Osteoblast (primary cell): Measurements from ENCODE around the gene XBP1. TPM values are rescaled to one million over a fixed set of nuclear protein-coding genes. Genes with fewer than 3 reads are reported as not detected.

ENCODE experiments used
- DNase-seq: peaks from one replicate; pipeline ENCODE4 v3.0.0; 2011; ENCODE audit warnings: low spot score, mixed read lengths; ENCODE audit not compliant: insufficient read length; ENCODE audit errors: missing footprints
- H2AFZ ChIP-seq: 2 replicates; pipeline ENCODE4 v1.6.0; 2011; ENCODE audit warnings: mild to moderate bottlenecking, low read length
- H3K27ac ChIP-seq: 2 replicates; pipeline ENCODE4 v1.5.1; 2011; ENCODE audit warnings: mild to moderate bottlenecking, low read depth, low read length, moderate library complexity
- H3K27me3 ChIP-seq: 2 replicates; pipeline ENCODE4 v1.6.0; 2012; ENCODE audit warnings: mild to moderate bottlenecking, control low read depth, inconsistent platforms, low read length, moderate library complexity; ENCODE audit not compliant: insufficient read depth
- H3K36me3 ChIP-seq: 2 replicates; pipeline ENCODE4 v1.5.1; 2011; ENCODE audit warnings: mild to moderate bottlenecking, low read length, control low read depth, moderate library complexity; ENCODE audit not compliant: insufficient read depth
- H3K4me1 ChIP-seq: 2 replicates; pipeline ENCODE4 v1.5.1; 2011; ENCODE audit warnings: mild to moderate bottlenecking, low read length, control low read depth, moderate library complexity; ENCODE audit not compliant: insufficient read depth
- H3K4me2 ChIP-seq: 2 replicates; pipeline ENCODE4 v1.6.0; 2011; ENCODE audit warnings: mild to moderate bottlenecking, low read length; ENCODE audit not compliant: insufficient read depth
- H3K4me3 ChIP-seq: fragments of 200-600 bp; sonication (generic); 3 replicates; pipeline ENCODE4 v1.5.1; 2012; ENCODE audit warnings: mild to moderate bottlenecking, low read length, inconsistent platforms; ENCODE audit not compliant: insufficient read depth
- H3K79me2 ChIP-seq: 2 replicates; pipeline ENCODE4 v1.6.0; 2012; ENCODE audit warnings: mild to moderate bottlenecking, low read length, control low read depth, inconsistent platforms; ENCODE audit not compliant: insufficient read depth
- H3K9me3 ChIP-seq: 2 replicates; pipeline ENCODE4 v1.5.1; 2011; ENCODE audit warnings: low read depth, low read length, control low read depth
- H4K20me1 ChIP-seq: 2 replicates; pipeline ENCODE4 v1.6.0; 2012; ENCODE audit warnings: mild to moderate bottlenecking, low read length, control low read depth; ENCODE audit not compliant: insufficient read depth
- CTCF ChIP-seq: IDR thresholded peaks from 2 replicates; pipeline ENCODE4 v1.5.1; 2011; ENCODE audit warnings: mild to moderate bottlenecking, low read depth, low read length, moderate library complexity; ENCODE audit errors: extremely low read depth
- total RNA-seq: library from RNA; depleted of rRNA; stranded (reverse); fragments of >200 nt; gene quantifications from 2 replicates; pipeline ENCODE4 v1.2.3, GENCODE V29; 2012

Gene XBP1
- total RNA-seq, 1 donor: 219 TPM

GRCh38 chr22:28774378-28774777, 26.0 kb downstream of the XBP1 start:
- Histone ChIP-seq H3K36me3 (peaks cover 24% of the 10 kb centered on the region), H2AFZ (no peak overlapping the region), H3K4me1 (peaks cover 12% of the 10 kb centered on the region), H3K9me3 (no peaks in the 10 kb centered on the region), H3K79me2 (peaks cover 61% of the 10 kb centered on the region), H3K4me3 (no peak overlapping the region), H3K27me3 (no peaks in the 10 kb centered on the region), H4K20me1 (peaks cover 9% of the 10 kb centered on the region), H3K4me2 (no peak overlapping the region), H3K27ac (no peak overlapping the region)
- DNase-seq: no peak
- TF ChIP-seq CTCF: no peak

- Histone ChIP-seq H3K4me1 (peaks cover 9% of the 10 kb centered on the region), H2AFZ (peak overlapping the region; percentile 72), H3K9me3 (no peaks in the 10 kb centered on the region), H3K36me3 (peaks cover 24% of the 10 kb centered on the region), H4K20me1 (peaks cover 9% of the 10 kb centered on the region), H3K27me3 (no peaks in the 10 kb centered on the region), H3K4me3 (peak overlapping the region; percentile 98), H3K4me2 (peak overlapping the region; percentile 86), H3K27ac (peak overlapping the region; percentile 83), H3K79me2 (peaks cover 53% of the 10 kb centered on the region)
- TF ChIP-seq CTCF: no peak
- peak; percentile 93 for DNase-seq
These were observed 26.9 kb downstream of the XBP1 start for GRCh38 chr22:28773461-28773867.

GRCh38 chr22:28772633-28773460, 27.5 kb downstream of the XBP1 start, which contains the start of gene CCDC117:
Gene CCDC117 (plus strand): TSS chr22:28772695. CDS start chr22:28772850, 155 bp downstream.
- Histone ChIP-seq H3K9me3 (no peaks in the 10 kb centered on the region), H2AFZ (peak within 1 kb of the TSS; percentile 88), H3K36me3 (peaks cover 20% of the 10 kb centered on the region), H3K4me1 (peaks cover 9% of the 10 kb centered on the region), H3K4me3 (peak within 1 kb of the TSS; percentile 98), H3K27ac (peak within 1 kb of the TSS; percentile 83), H3K4me2 (peak within 1 kb of the TSS; percentile 86), H4K20me1 (peaks cover 9% of the 10 kb centered on the region), H3K27me3 (no peaks in the 10 kb centered on the region), H3K79me2 (peaks cover 47% of the 10 kb centered on the region)
- no peak for TF ChIP-seq CTCF
- peak; percentile 99 for DNase-seq

- no peak for TF ChIP-seq CTCF
- H3K79me2 ChIP-seq: peaks cover 32% of the 10 kb centered on the region
These were observed 29.1 kb downstream of the XBP1 start for GRCh38 chr22:28771195-28771791.

More at GRCh38 chr22:28771195-28771791, 29.1 kb downstream of the XBP1 start:
- H3K9me3 ChIP-seq: no peaks in the 10 kb centered on the region
- peaks cover 9% of the 10 kb centered on the region for H4K20me1 ChIP-seq
- no peak overlapping the region for H3K4me2 ChIP-seq
- no peak overlapping the region for H3K27ac ChIP-seq
- H3K4me3 ChIP-seq: no peak overlapping the region
- peaks cover 9% of the 10 kb centered on the region for H3K36me3 ChIP-seq
- peaks cover 9% of the 10 kb centered on the region for H3K4me1 ChIP-seq
- H2AFZ ChIP-seq: peak overlapping the region; percentile 73
- DNase-seq: no peak
- H3K27me3 ChIP-seq: peaks cover 3% of the 10 kb centered on the region
